Dedifferentiated amniotic fluid mesenchymal stem cell (primary cell): ENCODE results near the gene PTPRO.

Experiments used
- DNase-seq: peaks from one replicate; pipeline ENCODE4 v3.0.0-alpha.2; 2016; ENCODE audit errors: extremely low spot score

PTPRO gene

DNA sequence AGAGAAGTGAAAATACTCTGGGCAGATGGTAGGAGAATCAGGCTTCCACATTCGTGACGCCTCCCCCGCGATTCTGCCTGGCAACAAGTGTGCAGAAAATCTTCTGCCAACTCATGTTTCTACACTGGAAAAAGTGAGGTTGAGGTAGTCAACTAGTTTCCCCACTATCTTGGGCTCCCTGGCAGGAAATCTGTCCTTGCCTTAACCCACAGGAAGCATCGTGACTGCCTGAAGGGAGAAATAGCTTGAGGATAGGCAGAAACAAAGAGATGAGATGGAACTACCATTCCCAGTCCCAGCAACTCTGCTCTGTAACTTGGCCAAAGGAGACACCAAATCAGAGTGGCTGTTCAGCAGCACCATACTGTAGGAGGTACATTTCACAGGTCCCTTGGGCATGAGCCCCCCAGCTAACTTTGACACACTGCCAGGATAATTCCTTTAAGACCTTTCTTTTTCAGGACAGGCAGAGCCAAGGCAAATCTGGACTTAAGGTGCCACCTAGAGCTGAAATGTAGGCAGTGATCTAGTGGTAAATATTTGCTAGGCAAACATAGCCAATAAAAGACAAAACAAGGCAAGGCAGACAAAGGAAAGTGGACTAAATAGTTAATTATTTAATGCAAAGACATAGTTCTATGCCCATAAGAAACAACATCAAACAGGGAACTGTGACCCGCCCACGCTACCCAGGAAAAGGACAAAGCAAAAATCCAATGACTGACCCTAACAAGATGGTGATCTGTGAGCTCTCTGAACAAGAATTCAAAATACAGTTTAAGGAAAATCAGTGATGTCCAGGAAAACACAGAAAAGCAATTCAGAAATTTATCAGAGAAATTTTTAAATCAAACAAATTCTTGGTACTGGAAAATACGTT is 205.1 kb downstream of the PTPRO start:
- DNase-seq: no peak

DNA sequence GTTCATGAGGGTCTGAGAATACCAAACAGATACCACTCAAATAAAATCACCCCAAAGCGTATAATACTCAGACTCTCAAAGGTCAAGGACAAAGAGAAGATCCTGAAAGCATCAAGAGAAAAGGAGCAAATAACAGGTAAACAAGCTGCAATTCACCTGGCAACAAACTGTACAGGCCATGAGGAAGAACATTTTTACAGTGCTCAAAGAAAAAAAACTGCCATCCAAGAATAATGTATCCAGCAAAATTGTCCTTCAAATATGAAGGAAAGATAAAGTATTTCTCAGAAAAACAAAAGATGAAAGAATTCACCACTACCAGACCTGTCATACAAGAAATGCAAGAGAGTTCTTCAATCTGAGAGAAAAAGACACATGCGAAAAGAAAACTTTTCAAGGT is 206.4 kb downstream of the PTPRO start:
- no peak for DNase-seq

DNA sequence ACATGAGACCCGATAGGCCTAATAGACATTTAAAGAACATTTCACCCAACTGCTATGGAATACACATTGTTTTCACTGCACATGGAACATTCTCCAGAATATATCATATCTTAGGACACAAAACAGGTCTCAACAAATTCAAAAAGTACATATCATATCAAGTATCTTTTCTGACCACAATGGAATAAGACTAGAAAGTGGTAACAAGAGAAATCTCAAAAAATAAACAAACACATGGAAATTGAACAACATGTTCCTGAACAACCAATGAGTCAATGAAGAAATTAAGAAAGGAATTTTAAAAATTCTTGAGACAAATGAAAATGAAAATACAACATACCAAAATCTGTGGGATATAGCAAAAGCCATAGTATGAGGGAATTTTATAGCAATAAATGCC is 208.1 kb downstream of the PTPRO start:
- no peak for DNase-seq

GRCh38 chr12:15532364-15532977 is 210.2 kb downstream of the PTPRO start:
- peak; percentile 52 for DNase-seq

- DNase-seq: no peak
Measured at GRCh38 chr12:15534322-15534721, 212.0 kb downstream of the PTPRO start.

GRCh38 chr12:15534874-15535273 is 212.6 kb downstream of the PTPRO start:
- no peak for DNase-seq

GRCh38 chr12:15535352-15535781 is 213.1 kb downstream of the PTPRO start:
- DNase-seq: no peak

DNA sequence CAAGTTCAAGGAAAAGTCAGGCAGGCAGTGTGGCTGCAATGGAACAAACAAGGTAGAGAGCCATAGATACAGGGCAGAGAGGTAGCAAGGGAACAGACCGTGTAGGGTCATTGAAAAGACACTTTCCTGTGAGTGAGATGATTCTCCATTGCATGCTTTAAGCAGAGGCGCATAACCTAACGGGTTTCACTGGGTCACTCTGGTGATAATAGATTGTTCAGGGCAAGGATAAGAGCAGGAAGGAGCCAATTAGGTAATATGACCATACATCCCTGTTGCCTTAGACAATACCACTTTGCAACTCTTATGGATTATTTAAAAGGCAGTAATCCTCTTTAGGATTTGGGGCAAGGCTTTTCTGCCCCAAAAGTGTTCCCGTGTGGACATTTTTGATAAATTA is 214.1 kb downstream of the PTPRO start:
- DNase-seq: no peak

- no peak for DNase-seq
Measured at GRCh38 chr12:15538881-15539280, 216.6 kb downstream of the PTPRO start.

GRCh38 chr12:15540005-15540404 is 217.7 kb downstream of the PTPRO start:
- no peak for DNase-seq

DNA sequence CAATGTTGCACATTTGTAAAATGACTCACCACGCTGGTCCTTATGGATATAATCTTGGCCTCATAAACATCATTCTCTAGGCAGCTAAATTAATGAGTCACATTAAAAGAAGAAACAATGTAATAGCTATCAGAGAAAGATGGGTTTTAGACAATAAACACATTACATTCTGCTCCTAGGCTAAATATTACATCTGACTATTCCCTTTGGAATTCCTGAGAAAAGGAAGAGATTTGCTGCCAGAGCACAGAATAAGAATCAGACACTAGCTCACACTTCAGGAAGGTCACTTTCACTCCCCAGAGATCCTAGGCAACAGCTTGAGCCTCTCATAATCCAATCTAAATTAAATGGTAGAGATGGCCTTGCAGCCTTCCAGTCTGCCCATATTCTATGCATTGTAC is 218.2 kb downstream of the PTPRO start:
- peak; percentile 41 for DNase-seq

GRCh38 chr12:15541996-15542631 is 219.8 kb downstream of the PTPRO start:
- DNase-seq: no peak

DNA sequence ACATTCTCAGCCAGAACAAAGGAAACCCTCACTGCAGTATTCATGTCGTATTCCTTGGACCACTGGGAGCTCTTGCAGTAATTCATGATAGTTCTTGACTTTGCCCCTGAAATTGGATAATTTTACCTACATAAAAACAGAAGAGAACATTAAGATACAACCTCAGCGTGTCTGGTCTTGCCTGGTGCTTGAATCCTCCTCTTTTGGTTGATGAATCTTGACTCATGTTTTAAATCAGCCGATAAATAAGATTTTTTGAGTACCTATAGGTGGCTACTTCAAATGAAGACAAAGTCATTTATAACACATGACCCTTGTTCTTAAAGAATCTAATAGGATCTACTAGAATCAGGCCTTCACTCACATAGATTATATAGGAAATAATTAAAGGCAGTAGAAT is 221.0 kb downstream of the PTPRO start:
- DNase-seq: no peak

DNA sequence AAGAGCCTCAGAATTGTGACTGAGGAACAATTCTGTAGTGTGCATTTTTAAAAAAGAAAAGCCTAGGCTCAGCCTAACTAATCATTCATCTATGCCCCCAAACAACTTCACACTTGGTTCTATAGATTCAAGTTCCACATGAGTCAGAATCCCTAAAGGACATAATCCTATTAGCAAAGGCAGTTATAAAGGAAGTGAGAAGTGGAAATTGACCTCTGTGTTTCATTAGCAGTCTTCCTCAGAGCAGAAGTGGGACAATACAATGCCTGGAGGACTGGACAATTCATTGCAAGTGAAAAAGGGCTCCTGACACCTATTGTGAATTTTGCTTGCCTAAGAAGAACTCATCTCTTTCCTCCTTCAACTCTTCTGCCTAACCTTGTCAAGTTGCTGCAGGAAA is 222.3 kb downstream of the PTPRO start:
- DNase-seq: no peak

DNA sequence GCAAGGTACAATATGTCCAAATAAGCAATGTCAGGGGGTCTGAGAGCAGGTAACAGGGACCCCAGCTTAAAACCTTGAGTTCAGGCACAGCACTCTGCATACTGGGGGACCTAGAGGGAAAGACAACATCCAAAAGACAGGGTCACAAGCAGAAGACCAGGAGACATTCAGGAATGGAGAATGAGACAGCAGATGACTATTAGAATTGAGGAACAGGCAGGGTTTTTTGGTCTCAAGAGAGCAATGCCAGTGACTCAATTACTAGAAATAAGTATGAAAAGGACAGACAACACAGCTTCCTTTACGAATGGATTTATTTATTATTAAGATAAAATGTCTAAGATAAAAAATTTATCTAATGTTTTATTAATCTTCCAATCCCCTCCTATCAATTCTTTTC is 223.0 kb downstream of the PTPRO start:
- no peak for DNase-seq

DNA sequence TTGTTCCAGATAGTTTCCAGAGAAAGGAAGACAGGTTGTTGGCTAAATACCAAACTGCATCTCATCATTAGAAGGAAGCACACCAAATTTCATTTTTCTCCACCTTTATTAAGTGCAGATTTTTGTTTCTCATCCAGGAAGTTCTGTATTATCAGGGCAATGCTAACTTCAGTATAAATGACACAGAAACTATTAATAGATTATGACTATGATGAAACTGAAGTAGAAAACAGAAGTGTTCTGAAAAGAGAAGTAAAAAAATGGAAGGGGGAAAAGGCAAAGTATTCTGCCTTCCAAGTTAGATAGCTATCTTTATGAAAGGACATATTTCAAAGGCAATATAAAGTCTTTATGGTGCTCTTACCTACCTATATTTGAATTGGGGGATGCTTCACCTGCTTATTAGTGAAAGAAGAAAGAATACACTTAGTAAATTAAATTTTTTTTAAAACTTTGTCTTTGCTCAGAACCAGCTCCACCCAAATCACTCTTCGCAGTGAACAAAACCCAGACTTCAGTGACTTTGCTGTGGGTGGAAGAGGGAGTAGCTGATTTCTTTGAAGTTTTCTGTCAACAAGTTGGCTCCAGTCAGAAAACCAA is 223.9 kb downstream of the PTPRO start:
- no peak for DNase-seq

- DNase-seq: no peak
Measured at GRCh38 chr12:15547063-15547462, 224.8 kb downstream of the PTPRO start.

GRCh38 chr12:15547691-15548090 is 225.4 kb downstream of the PTPRO start:
- no peak for DNase-seq

- DNase-seq: no peak
Measured at GRCh38 chr12:15550793-15551192, 228.5 kb downstream of the PTPRO start.

- peak; percentile 31 for DNase-seq
Measured at GRCh38 chr12:15555446-15555845, 233.1 kb downstream of the PTPRO start.

GRCh38 chr12:15556411-15557102 is 234.2 kb downstream of the PTPRO start:
- no peak for DNase-seq
